Renal pelvis (tissue), 4 donors: ENCODE results near the gene KNCN. TPM values are rescaled to one million over a fixed set of nuclear protein-coding genes. Genes with fewer than 3 reads are reported as not detected.

Experiments used
- DNase-seq: peaks from one replicate; pipeline ENCODE4 v3.0.0-alpha.2; 2013
- polyA plus RNA-seq, 3 donors: library from polyadenylated mRNA; unstranded; fragments of 120-200 nt; gene quantifications; one replicate each; pipeline ENCODE4 v1.2.1, GENCODE V29; 2013; ENCODE audit not compliant: insufficient read length in 3 of 3

Gene KNCN
- polyA plus RNA-seq, 3 donors, result not detected

DNA sequence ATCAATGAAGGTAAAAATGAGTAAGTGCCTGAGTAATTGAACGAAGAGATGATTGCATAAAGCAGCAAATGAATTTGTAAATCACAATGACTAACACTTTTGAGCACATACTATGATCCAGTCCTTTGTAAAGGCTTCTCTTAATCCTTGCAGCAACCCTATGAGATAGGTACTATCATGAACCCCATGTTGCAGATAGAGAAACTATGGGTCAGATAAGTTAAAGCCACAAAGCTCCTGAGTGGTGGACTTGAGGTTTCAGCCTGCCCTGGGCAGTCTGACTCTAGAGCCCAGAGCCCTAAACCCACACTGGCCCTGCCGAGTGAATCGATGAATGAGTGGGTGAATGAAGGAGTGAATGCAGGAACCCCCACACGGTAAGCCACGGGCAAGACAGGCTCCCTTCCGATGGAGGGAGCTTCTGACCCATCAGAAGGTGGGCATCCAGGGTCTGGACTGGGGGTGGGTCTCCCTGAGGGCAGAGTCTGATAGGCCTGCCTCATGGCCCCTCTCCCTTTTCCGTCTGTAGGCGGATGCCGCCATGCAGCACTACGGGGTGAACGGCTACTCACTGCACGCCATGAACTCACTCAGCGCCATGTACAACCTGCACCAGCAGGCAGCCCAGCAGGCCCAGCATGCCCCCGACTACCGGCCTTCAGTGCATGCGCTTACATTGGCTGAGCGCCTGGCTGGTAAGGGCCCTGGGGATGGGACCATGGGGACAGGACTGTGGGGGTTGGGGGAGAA lies 44.8 kb downstream of the KNCN start:
- DNase-seq, result no peak

DNA sequence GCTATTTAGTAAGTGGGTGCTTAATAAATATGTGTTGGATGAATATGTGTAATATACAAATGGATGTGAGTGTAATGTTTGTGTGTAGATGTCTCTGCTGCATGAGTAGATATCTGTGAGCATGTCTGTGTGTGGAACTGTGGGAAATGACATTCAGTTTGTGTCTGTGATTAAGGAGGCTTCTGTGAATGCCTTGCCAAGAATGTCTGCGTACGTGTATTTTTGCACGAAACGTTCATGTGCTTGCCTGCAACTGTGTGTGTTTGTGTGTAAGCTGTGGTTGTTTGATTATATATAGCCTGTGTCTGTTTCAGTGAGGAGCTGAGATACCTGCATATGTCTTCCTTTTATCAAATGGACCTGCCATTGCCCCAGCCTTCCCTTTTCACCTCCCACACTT lies 48.0 kb downstream of the KNCN start:
- no peak for DNase-seq

DNA sequence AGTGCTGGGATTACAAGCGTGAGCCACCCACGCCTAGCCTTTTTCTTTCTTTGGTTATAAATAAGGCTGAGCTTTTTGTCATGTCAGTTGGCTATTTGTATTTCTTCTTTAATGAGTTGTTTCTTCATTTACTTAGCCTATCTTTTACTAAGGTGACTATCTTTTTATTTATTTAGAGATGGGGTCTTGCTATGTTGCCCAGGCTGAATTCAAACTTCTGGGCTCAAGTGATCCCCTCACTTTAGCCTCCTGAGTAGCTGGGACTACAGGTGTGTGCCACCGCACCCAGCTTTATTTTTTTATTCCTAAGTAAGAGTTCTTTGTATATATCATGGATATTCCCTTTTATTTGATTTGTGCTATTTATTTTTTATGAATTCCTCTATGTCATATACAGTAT lies 49.9 kb downstream of the KNCN start:
- DNase-seq, result no peak

DNA sequence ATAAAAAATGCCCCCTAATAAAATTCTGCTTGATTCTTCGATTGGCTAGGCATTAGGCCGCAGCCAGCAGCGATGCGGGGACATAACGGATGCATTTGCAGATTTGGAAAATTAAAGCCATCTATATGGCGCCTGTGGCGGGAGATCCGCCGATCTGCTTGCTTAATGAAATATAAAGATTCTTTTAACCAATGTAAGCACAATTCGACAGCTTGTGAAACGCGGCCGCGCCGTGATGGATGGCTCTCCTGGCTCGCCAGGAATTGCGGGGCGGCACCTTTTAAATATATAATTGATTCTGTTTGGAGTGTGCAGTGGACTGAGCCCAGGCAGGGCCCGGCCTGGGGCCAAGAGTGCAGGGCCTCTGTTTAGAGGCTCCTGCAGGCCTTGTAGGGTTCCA lies 53.8 kb downstream of the KNCN start:
- no peak for DNase-seq

DNA sequence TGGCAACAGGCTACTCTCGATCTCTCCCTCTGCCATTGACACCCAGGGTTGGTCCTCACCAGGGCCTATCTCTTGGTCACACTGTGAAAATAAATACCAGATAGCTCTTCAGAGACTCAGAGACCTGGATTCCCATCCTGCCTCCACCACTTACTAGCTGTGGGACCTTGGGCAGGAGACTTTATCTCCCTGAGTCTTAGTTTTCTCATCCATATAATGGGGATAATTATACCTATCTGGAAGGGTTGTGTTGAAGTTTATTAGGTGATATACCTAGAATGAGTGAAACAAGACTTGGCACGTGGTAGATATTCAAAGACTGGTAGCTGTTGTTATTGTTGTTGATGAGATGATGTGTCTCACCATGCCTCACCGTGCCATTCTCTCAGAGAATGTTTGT lies 54.4 kb downstream of the KNCN start:
- no peak for DNase-seq

DNA sequence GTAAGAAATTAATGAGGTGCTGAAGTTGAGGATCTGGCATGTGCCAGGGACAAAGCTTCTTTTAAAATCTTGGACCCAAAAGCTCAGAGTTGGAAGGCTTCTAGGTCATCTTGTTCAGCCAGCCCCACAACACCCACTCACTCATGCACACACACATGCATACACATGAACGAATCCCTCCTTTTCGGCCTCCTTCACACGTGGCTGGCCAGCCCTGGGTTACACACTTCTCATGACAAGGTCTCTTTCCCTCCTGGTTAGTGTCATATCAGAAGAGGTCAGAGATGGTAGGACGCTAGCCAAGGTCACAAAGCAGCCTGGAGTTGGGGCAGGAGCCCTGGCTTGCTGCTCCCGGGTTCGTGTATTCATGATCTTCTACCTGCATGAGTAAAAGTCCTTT lies 54.9 kb downstream of the KNCN start:
- no peak for DNase-seq

DNA sequence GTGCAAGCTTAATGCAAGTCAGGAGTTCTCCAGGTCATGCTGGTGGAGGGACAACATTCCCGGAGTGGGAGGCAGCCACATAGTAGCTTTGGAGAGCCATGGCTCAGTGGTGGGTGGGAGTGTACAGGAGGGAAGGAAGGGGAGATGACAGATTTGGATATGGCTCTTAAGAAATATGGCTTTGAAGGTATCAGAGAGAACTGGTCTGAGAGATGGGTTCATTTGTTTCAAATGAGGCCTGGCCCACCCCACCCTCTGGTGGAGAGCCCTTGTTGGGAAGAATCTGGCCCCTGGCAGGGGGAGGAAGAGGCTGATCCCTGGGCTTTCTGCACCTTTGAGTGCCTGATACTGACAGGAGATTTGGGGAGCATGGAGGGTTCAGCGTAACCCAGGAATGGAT lies 55.7 kb downstream of the KNCN start:
- no peak for DNase-seq

Other genes starting within 250 kb of the KNCN start
- 100 to 1,000 TPM in 1 of 3 donors, 10 to 100 TPM in 2; 93.2 to 111 (median 94.6) TPM for gene LRRC41, start 248.0 kb downstream of the KNCN start, polyA plus RNA-seq
- 100 to 1,000 TPM; 345 to 472 (median 381) TPM for gene UQCRH, start 247.9 kb downstream of the KNCN start, polyA plus RNA-seq
- 10 to 100 TPM; 25.5 to 33.1 (median 32.9) TPM for gene NSUN4, start 210.8 kb downstream of the KNCN start, polyA plus RNA-seq
- gene FAAH, start 157.3 kb downstream of the KNCN start, polyA plus RNA-seq, result 10 to 100 TPM; 26.9 to 33.1 (median 33.0) TPM
- gene DMBX1, start 61.8 kb downstream of the KNCN start, polyA plus RNA-seq, result under 1 TPM in 1 of 3 donors, not detected in 2; 0.06 TPM
- gene MKNK1, start 52.6 kb upstream of the KNCN start, polyA plus RNA-seq, result 10 to 100 TPM; 20.8 to 46.9 (median 42.0) TPM
- gene MOB3C, start 65.2 kb upstream of the KNCN start, polyA plus RNA-seq, result 10 to 100 TPM; 11.3 to 13.0 (median 12.3) TPM
- gene ATPAF1, start 116.7 kb upstream of the KNCN start, polyA plus RNA-seq, result 100 to 1,000 TPM in 1 of 3 donors, 10 to 100 TPM in 2; 87.4 to 108 (median 99.3) TPM
- under 1 TPM; 0.17 to 0.55 (median 0.34) TPM for gene TEX38, start 120.2 kb upstream of the KNCN start, polyA plus RNA-seq
- gene EFCAB14, start 167.5 kb upstream of the KNCN start, polyA plus RNA-seq, result 100 to 1,000 TPM in 1 of 3 donors, 10 to 100 TPM in 2; 87.2 to 110 (median 88.9) TPM
- gene CYP4B1, start 247.4 kb upstream of the KNCN start, polyA plus RNA-seq, result 1 to 10 TPM; 2.2 to 3.9 (median 3.1) TPM